Pancreas (tissue), 10 donors: Measurements from ENCODE around the gene MAP3K1. TPM values are rescaled to one million over a fixed set of nuclear protein-coding genes. Genes with fewer than 3 reads are reported as not detected.

Experiments
- ATAC-seq, 4 donors: fragments of 200-7000 bp; cut with Tn5 transposase; one replicate each; pipeline versions ENCODE4 v1.8.0 to v1.9.1; 2020; ENCODE audit warnings: mild to moderate bottlenecking in 4 of 4, moderate library complexity in 4 of 4
- DNase-seq, 6 donors: peaks; one replicate each; pipeline ENCODE4 v3.0.0-alpha.2; 2020
- FAIRE-seq: peaks from 2 replicates; lab custom pipeline; 2012; peaks lifted over from hg19 to GRCh38; lab: Jason Lieb, UNC
- H3K27ac ChIP-seq, 4 donors: fragments of 200-600 bp; sonication (generic); 1 replicate in 3 of 4; 2 replicates in 1 of 4; pipeline versions ENCODE4 v1.5.0 to v1.8.0; 2020
- H3K27me3 ChIP-seq, 4 donors: fragments of 200-600 bp; one replicate each; pipeline ENCODE4 v1.8.0; 2021
- H3K36me3 ChIP-seq, 3 donors: fragments of 200-600 bp; sonication (generic) in 1 of 3; one replicate each; pipeline versions ENCODE4 v1.5.0 to v1.8.0; 2020 to 2021
- H3K4me1 ChIP-seq, 3 donors: fragments of 200-600 bp; one replicate each; pipeline ENCODE4 v1.8.0; 2021
- H3K4me3 ChIP-seq, 4 donors: fragments of 200-600 bp; sonication (generic) in 2 of 4; one replicate each; pipeline versions ENCODE4 v1.5.0 to v1.8.0; 2020 to 2021
- H3K9me3 ChIP-seq, 4 donors: fragments of 200-600 bp; one replicate each; pipeline ENCODE4 v1.8.0; 2021
- WGBS, 2 donors: extraction: QIAGEN DNeasy Blood & Tissue Kit; methylation state at CpG; one replicate each; pipeline ENCODE4 v1.1.7; 2013; 5-methylcytosine and 5-hydroxymethylcytosine counted together
- intact Hi-C, 3 donors: fragments of 100-400 bp; cut with DNase I; formaldehyde crosslinking; loops; one replicate each; pipeline versions ENCODE4 v1.11.1 to v1.14.2; 2022
- polyA plus RNA-seq, 2 donors: library from polyadenylated mRNA; stranded (reverse); fragments of 200-250 nt; gene quantifications; one replicate each; pipeline ENCODE4 v1.2.3, GENCODE V29; 2013
- total RNA-seq, 6 donors: library from RNA; stranded (reverse); fragmentation: NEBNext Ultra II Directional in 4 of 6; extraction: Animal tissue kit (Norgen Biotek cat#: 25700) in 4 of 6; gene quantifications; one replicate each; pipeline versions ENCODE4 v1.2.1 to v1.2.4, GENCODE V29; 2021 to 2023
- TF ChIP-seq, protein P1 (sequence below), 4 donors: fragments of 200-600 bp; sonication (generic) in 3 of 4; IDR thresholded peaks; one replicate each; pipeline versions ENCODE4 v1.5.0 to v1.8.0; 2021; ENCODE audit warnings: antibody characterized with exemption in 4 of 4
- donor health status: healthy with polysubstance abuse.
- donor health status: DM: no; HTN: no; CAD: no; lungs with moderate emphysema.
- donor health status: DM: no; HTN: no; CAD: no.
- donor health status: control.
- donor health status: control.
- donor health status: Bipolar disorder and iron deficiency.
- donor health status: DM: yes; HTN: yes; CAD: no.
- donor health status: DM: no; HTN: no; CAD: no.
- donor health status: DM: no; HTN: no; CAD: no.
- donor health status: DM: yes; HTN: yes; CAD: no.

MAP3K1 gene
- total and polyA plus RNA-seq, 8 donors: 5.4 to 28.7 (median 12.1) TPM

DNA sequence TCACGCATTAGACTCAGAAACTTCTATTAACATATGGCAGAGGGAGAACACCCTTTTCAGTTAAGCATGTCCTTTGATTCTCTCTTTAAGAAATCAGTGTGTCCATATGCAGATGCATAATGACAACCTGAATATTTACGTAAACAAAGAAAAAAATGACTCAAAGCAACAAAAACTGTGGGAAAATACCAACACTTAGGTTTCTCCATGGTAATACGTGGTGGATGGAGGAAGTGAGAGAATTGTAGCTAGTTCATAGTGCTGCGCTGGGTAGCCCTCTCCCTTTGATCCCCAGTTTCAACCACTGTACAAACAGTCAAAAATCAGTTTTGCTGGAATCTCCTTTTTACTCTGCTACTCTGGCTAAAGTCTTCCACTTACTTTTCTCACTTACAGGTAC lies 2.0 kb upstream of the MAP3K1 start:
- peaks cover 0 to 17% (median 7%) of the 10 kb centered on the region in 3 donors for H3K4me1 ChIP-seq
- 94% methylated on average over 4 of the region's 4 CpGs for WGBS, 2 donors
- no peaks in the 10 kb centered on the region for H3K27me3 ChIP-seq
- TF ChIP-seq, protein P1, sequence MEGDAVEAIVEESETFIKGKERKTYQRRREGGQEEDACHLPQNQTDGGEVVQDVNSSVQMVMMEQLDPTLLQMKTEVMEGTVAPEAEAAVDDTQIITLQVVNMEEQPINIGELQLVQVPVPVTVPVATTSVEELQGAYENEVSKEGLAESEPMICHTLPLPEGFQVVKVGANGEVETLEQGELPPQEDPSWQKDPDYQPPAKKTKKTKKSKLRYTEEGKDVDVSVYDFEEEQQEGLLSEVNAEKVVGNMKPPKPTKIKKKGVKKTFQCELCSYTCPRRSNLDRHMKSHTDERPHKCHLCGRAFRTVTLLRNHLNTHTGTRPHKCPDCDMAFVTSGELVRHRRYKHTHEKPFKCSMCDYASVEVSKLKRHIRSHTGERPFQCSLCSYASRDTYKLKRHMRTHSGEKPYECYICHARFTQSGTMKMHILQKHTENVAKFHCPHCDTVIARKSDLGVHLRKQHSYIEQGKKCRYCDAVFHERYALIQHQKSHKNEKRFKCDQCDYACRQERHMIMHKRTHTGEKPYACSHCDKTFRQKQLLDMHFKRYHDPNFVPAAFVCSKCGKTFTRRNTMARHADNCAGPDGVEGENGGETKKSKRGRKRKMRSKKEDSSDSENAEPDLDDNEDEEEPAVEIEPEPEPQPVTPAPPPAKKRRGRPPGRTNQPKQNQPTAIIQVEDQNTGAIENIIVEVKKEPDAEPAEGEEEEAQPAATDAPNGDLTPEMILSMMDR (IDR thresholded peaks at IDR 0.05): no peak
- no peak overlapping the region for H3K4me3 ChIP-seq
- H3K27ac ChIP-seq: peak overlapping the region in 1 of 4 donors; percentile 97
- H3K36me3 ChIP-seq: no peaks in the 10 kb centered on the region
- no peaks in the 10 kb centered on the region for H3K9me3 ChIP-seq
- intact Hi-C loops: loop anchor here in 1 of 3 donors (10.0 kb wide), 2 partner anchors 169 to 319 kb away; no protein-coding TSS in a partner anchor
- FAIRE-seq (no peak), DNase-seq (no peak), ATAC-seq (no peak)

DNA sequence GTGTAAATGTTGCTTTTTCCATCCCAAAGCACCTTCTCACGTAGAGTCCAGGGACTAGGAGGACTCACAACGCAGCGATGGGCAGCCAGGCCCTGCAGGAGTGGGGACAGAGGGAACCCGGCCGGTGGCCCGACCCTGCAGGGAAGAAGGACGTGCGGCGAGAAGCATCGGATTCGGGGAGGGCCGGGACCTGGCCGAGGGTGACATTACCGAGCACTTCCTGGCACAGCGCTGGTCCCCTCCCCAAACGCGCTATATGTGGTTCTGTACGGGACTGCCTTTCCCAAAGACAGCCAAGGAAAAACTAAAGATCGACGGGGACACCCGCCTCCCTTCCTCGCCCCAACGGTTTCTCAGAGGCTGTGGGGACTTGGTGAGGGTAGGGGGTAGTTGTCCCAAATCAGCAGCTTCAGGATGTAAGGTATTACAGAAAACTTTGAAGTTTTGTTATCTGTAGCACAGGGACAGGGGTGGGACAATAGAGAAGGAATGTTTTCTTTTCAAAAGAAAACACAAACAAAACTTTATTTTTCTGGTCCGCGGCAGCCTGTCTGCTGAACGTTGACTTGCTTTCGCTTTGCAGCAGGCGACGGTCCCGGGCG lies 887 bp upstream of the MAP3K1 start:
- peak; percentile 9 to 46 (median 23) for ATAC-seq
- Histone ChIP-seq H3K4me1 (peaks cover 0 to 27% (median 18%) of the 10 kb centered on the region in 3 donors), H3K9me3 (no peaks in the 10 kb centered on the region)

DNA sequence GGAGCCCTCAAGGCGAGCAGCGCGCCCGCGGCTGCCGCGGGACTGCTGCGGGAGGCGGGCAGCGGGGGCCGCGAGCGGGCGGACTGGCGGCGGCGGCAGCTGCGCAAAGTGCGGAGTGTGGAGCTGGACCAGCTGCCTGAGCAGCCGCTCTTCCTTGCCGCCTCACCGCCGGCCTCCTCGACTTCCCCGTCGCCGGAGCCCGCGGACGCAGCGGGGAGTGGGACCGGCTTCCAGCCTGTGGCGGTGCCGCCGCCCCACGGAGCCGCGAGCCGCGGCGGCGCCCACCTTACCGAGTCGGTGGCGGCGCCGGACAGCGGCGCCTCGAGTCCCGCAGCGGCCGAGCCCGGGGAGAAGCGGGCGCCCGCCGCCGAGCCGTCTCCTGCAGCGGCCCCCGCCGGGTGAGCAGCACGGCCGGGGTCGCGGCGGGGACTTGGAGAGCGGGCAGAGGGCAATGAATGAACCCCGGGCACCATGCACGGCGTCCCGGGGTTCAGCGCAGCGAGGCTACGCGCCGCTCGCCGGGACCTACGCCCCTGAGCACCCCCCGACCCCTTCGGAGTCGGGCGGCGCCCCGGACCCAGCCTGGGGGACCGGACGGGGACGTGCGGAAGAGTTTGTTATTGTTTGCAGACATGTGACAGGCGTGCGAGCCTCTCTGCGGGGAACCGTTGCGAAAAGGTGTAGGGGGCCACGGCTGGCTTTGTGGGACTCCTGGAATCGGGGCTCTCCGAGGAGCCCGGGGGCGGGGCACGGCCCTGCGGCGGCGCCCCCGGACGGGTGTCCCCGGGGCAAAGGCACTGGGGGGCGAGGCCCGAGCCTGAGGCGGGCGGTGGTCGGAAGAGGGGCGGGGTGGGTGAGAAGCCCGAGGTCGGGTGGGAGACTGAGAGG lies 553 bp downstream of the MAP3K1 start:
- DNase-seq: peak; percentile 18 to 81 (median 55)
- no peak for FAIRE-seq
- WGBS, 2 donors: 0 to 1% methylated on average over 64 to 116 of the region's 116 CpGs
- H3K27me3 ChIP-seq: no peaks in the 10 kb centered on the region
- H3K36me3 ChIP-seq: no peaks in the 10 kb centered on the region
- peak; percentile 2 to 48 (median 12) for ATAC-seq
- H3K9me3 ChIP-seq: no peaks in the 10 kb centered on the region
- TF ChIP-seq, protein P1 (IDR thresholded peaks at IDR 0.05): no peak
- intact Hi-C loops: loop anchor here in 1 of 3 donors (10.0 kb wide), 2 partner anchors 171 to 321 kb away; no protein-coding TSS in a partner anchor
- H3K4me1 ChIP-seq: peaks cover 9 to 41% (median 32%) of the 10 kb centered on the region in 3 donors
- peak overlapping the region; percentile 53 to 96 (median 80) for H3K4me3 ChIP-seq
- H3K27ac ChIP-seq: peak overlapping the region; percentile 75 to 98 (median 97)

More for the DNA sequence above, 887 bp upstream of the MAP3K1 start:
- DNase-seq (peak; percentile 29 to 71 (median 54)), FAIRE-seq (no peak)
- TF ChIP-seq, protein P1 (IDR thresholded peaks at IDR 0.05): no peak
- intact Hi-C loops: loop anchor here in 1 of 3 donors (10.0 kb wide), 2 partner anchors 170 to 320 kb away; no protein-coding TSS in a partner anchor
- 0% methylated on average over 31 of the region's 31 CpGs for WGBS, 2 donors
- no peaks in the 10 kb centered on the region for H3K36me3 ChIP-seq
- H3K27ac ChIP-seq: peak overlapping the region; percentile 75 to 98 (median 97)
- H3K4me3 ChIP-seq: peak overlapping the region; percentile 53 to 96 (median 80)
- no peaks in the 10 kb centered on the region for H3K27me3 ChIP-seq

DNA sequence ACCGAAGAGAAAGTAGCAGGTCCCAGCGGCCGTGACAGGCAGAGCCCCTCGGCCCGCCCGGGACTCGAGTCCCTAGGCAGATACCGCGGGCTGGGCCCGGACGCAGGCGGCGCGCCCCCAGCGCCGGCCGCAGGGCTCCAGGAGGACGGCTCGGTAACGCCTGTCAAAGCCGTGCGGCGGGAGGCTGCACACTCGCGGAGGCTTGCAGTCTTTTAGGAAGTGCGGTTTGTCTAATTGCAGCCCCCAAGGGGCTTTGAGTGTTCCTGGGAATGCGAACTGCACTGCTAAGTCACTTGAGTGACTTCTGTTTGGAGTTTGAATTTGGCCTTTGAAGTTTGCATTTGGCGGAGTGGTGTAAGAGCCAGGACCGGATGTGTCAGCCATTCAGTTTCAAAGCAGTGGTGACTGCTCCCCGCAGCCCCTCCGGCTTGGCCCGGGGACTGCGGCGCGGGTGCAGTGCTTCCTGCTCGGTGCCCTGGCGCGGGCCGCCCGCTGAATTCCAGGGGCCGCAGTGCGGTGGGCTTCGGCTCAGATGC lies 1.3 kb downstream of the MAP3K1 start:
- FAIRE-seq (no peak), DNase-seq (peak; percentile 54 to 76 (median 64)), ATAC-seq (peak; percentile 14 to 61 (median 49))
- H3K4me1 ChIP-seq: peaks cover 14 to 49% (median 39%) of the 10 kb centered on the region in 3 donors
- TF ChIP-seq, protein P1 (IDR thresholded peaks at IDR 0.05): no peak
- H3K27ac ChIP-seq: peak overlapping the region; percentile 75 to 98 (median 97)
- H3K4me3 ChIP-seq: peak overlapping the region; percentile 53 to 96 (median 80)
- H3K36me3 ChIP-seq: no peaks in the 10 kb centered on the region
- H3K9me3 ChIP-seq: no peaks in the 10 kb centered on the region
- H3K27me3 ChIP-seq: no peaks in the 10 kb centered on the region
- 0% methylated on average over 40 to 43 of the region's 43 CpGs for WGBS, 2 donors
- intact Hi-C loops: loop anchor here in 1 of 3 donors (10.0 kb wide), 2 partner anchors 172 to 322 kb away; no protein-coding TSS in a partner anchor
